NCI-H2107 (cell line): ENCODE data around the gene PLEKHG4.
A peak's percentile ranks its signal among the peaks of the same experiment; 100 is the strongest.

ENCODE experiments used
- DNase-seq: peaks from one replicate; lab custom pipeline; 2025; lab: John Stamatoyannopoulos, UW

PLEKHG4 gene

DNA sequence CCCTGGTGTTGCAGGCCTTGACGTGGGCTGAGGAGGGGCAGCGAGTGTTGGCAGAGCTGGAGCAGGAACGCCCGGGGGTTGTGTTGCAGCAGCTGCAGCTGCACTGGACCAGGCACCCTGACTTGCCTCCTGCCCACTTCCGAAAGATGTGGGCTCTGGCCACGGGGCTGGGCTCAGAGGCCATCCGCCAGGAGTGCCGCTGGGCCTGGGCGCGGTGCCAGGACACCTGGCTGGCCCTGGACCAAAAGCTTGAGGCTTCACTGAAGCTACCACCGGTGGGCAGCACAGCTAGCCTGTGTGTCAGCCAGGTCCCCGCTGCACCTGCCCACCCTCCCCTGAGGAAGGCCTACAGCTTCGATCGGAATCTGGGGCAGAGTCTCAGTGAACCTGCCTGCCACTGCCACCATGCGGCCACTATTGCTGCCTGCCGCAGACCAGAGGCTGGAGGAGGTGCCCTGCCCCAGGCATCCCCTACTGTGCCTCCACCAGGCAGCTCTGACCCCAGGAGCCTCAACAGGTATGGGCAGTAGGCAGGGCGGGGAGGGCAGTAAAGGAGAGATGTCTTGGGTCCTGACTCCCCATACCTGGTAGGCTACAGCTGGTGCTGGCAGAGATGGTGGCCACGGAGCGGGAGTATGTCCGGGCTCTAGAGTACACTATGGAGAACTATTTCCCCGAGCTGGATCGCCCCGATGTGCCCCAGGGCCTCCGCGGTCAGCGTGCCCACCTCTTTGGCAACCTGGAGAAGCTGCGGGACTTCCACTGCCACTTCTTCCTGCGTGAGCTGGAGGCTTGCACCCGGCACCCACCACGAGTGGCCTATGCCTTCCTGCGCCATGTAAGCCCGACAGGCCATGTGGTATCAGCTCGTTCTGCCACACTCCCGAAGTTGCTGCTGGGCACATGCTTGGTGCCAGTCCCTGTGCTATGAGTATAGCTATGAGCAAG, 5.6 kb downstream of the PLEKHG4 start:
- DNase-seq, result peak; percentile 41

GRCh38 chr16:67286441-67287235, 7.3 kb downstream of the PLEKHG4 start:
- DNase-seq, result no peak

GRCh38 chr16:67287960-67288359, 8.6 kb downstream of the PLEKHG4 start:
- no peak for DNase-seq

- DNase-seq, result no peak
Observed at GRCh38 chr16:67291461-67291860, 12.1 kb downstream of the PLEKHG4 start.

DNA sequence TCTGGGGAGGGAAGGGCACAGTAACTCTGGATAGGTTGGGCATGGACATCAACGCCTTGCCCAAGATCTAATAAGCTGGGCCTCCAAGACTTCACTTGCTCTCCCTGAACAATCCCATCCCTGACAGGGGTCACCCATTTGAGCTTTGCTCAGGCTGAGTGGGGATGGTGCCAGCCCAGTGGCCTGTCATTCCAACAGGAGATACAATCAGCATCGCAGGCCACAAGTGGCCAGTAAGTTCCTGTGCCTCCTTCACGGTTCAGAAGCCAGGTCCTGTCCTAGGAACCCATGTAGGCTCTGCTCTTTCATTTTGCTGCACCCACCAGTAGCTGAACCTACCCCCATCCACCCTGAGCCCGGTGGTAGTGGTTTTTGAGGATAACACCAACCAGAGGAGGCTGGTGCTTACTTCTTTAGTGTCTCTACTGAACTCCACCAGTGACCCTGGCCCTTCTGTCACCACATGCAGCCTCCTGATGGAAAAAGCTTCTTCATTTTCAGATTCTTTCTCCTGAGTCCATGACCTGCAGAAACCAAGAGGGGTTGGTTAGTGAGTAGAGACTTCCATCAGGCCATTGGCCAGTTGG, 14.9 kb downstream of the PLEKHG4 start:
- DNase-seq, result no peak

DNA sequence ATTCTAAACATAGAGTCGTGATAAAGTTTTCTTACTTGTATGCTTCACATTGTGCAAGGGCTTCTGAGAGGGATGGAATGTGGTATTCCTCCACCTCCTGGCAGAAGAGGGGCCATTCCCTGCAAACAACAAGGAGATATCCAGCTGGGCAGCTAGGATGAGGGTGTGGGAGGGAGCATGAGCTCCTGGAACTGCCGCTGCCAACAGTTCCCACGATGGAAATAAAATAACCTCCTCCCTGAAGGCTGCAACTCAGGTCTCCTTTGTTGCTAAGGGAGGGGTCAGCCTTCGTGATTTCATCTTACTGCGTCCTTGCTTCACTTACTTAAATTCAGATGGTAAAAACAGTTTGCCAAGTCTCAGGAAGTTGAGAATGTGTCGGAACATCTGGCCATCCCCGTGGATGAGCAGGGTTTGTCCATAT, 15.6 kb downstream of the PLEKHG4 start:
- DNase-seq, result no peak

DNA sequence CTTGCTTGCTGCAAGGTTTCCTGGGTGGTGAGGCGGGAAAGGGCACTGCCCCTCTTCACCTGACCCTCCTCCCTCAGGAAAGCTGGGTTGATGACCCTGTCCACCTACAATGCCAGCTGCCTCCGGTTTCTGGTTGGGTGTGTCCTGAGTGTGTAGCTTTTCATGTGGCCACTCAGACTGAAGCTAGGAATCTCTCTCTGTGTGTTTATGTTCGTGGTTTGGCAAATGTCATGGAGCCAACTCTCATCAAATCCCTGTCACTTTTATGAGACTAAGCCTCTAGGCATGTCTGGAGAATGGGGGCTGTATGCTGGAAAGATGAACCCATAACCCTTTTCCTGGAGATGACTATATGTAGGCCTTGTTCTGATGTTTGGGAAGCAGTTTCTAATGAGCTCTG, 17.1 kb downstream of the PLEKHG4 start:
- no peak for DNase-seq

DNA sequence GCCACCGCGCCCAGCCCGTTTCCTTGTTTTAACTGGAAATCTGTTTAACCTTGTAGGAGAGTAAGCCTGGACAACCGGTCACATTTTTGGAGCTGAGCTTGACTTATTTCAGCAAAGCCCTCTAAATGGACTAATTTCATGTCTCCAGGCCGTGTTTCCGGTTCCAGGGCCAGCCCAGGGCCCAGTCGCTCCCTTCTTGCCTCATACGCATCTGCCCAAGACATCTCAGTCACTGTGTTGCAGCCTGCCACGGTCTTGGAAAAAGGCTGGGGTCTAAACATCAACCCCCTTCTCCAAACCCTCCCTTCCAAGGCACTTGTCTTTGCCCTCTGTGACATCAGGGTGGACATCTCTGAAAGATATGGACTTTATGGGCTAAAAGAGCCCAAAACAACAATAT, 18.9 kb downstream of the PLEKHG4 start:
- no peak for DNase-seq

DNA sequence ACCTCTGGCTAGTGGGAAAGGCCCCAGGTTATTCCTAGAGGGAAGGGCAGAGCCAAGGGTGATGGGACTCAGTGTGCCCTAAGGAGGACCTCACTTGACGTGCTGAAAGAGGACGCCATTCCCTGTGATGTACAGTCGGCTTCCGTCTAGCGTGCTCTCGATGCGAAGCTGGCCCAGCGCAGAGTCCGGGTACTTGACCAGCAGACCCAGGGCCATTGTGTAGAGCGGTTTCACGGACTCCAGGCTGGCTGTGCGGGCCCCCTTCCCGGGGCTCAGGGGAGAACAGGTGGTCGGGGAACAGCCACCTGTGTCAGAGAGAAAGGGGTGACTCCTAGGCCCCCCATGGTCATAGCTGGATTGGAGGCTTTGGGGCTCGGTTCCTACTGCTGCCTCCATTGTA, 19.9 kb downstream of the PLEKHG4 start:
- DNase-seq, result no peak

DNA sequence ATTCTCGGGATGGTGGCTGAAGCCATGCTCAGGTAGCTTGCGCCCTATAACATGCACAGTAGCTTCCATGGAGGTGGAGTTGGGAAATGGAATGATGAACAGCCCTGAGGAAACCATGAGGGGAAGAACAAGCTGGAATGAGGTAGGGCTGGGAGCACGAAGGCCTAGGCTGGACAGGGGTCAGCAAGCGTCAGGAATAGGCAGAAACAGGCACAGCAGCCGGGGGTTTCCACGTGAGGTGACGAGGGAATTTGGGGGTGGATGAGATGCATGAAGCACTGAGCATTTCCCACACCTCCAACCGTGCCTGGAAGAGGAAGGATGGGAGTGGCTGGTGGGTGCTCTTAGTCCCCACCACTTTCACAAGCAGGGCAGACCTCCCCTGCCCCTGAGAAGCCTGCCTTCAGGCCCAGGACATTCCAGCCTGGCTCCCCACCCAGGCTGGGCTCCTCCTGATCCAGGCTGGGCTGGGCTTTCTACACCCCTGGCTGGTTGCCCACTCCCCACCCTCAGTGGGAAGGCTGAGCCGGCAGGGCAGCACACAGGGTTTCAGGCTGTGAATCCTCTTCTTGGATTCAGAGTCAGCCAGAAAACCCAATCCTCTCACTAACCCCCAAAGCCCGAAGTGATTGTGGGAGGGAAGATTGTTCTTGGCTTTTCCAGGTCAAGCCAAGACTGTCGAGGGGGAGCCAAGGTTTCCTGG, 21.9 kb downstream of the PLEKHG4 start:
- DNase-seq, result no peak

- DNase-seq, result no peak
Observed at GRCh38 chr16:67302076-67302475, 22.7 kb downstream of the PLEKHG4 start.

DNA sequence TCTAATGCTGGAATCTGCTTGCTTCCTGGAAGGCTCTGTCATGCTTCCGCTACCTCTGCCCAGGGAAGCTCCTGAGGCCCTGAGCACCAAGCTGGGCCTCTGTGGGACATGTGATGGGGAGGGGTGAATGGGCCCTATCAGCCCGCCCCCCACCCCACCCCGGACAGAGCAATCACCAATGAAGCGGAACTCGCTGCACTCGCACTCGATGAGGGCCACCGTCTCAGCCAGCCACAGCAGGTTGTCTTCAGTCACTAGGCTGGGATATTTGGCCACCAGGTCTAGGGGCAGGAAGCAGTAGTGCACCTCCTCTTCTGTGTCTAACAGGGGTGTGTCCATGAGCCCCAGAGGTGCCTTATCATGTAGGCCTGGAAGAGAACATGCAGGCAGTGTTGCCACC, 23.6 kb downstream of the PLEKHG4 start:
- DNase-seq, result no peak

DNA sequence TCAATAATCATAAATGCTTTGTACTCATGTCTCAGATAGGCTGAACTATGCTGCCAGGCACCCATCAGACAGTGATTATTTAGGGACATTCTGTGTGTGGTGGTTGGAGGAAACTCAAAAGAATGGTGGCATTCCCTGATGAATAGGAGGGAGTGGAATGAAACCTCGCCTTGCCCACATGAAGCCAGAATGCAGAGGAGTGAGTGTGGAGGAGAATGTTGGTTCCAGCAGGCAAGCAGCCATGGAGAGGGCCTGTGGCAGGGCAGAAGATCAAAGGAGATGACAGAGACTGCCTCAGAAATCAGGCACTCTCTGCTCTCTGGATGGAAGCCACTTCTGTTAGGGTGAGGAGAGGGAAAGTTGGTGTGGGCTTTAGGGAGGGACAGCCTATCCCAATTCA, 24.7 kb downstream of the PLEKHG4 start:
- no peak for DNase-seq

DNA sequence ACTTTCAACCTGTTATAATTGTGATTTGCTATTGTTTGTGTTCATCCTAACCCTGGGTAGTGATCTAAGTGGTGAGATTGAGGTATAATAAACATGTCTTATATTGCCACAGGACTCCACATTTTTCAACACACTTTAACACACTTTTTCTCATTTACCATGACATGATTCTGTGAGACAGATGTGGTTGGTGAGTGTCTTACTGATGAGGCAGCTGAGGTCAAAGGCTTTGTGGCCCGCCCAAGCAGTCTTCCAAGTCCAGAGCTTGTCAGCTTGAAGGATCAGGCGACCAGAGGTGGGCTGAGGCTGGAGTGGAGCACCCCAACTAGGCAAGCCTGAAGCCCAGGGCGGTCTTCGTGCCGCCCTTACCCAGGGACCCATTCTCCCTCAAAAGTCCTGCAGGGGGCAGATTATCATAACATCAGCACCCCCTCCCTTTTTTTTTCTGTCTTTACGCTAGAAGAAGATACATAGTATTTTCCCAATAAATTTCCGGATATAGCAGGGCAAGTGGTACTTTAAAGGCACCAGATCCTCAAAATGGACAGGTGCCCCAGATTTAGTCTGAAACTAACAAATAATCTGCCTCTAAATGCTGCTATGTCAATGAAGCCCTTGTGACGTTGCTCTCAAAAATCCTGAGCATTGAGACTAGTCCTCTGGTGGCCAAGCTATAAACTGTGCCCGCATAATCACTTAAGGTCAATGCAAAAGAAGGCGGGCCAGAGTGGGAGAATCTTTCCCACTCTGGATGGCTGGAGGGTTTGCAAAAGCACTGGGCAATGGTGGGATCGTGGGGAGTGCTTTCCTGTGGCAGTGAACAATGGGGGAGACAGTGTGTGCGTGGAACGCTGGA, 26.1 kb downstream of the PLEKHG4 start:
- DNase-seq, result no peak

DNA sequence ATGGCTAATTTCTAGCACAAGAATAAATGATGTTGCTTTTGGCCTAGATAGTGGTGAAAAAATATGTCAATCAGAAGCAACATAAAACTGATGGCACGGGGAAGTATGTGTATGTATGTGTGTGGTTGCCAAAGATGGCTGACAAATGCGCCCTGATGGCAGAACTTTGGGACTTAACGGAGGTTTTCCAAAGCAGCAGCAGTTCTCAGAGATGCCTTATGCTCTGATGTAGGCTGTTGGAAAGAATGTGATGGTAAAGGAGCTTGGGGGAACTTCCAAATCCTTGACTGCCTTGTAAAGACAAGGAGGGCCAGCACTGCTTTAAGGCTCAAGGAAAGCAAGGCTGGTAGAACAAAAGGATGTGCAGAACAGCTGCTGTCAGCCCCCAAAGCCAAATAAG, 31.2 kb downstream of the PLEKHG4 start:
- DNase-seq, result no peak

- no peak for DNase-seq
Observed at GRCh38 chr16:67311607-67312488, 32.5 kb downstream of the PLEKHG4 start.

DNA sequence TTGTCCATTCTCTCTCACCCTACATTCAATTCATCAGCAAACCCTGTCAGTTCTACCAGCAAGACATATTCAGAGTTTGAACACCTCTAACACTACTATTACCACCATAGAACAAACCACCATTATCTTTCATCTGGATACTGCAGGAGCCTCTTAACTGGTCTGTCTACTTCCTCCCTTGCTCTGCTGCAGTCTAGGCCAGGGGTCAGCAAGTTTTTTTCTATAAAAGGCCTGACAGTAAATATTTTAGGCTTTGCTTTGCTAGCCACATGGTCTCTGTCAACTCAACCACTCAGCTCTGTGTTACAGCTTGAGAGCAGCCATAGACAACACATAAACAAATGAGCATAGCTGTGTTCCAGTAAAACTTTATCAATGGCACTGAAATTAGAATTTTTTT, 33.4 kb downstream of the PLEKHG4 start:
- no peak for DNase-seq

- DNase-seq, result no peak
Observed at GRCh38 chr16:67317853-67318252, 38.5 kb downstream of the PLEKHG4 start.

- no peak for DNase-seq
Observed at GRCh38 chr16:67326115-67326471, 46.8 kb downstream of the PLEKHG4 start.
